ENCODE measurements around the gene NCOA4. TPM values are rescaled to one million over a fixed set of nuclear protein-coding genes. Genes with fewer than 3 reads are reported as not detected.

NCOA4 gene
- total RNA-seq, 1 experiment from 2014 or later, result 68.0 TPM

DNA sequence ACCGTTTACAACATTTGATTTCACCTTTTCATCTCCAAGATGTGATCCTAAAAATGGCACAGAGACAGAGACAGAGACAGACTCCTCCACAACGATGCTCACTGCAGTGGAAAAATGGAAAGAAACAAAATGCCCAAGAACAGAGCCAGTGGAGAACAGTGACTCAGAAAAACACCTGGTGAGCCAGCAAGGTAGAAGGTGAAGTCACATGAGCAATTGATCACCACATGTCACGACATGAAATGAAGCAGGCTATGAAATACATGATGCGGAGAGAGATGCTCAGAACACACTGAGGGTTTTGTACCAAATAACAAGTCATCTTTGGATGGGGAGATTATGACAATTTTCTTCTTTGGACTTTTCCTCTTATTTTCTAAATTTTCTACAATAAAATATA is 12.1 kb upstream of the NCOA4 start (continued):
- TF ChIP-seq ZBTB33 (IDR thresholded peaks at IDR 0.05; ENCODE audit: extremely low read depth, insufficient replicate concordance, low read length), result no peak
- TF ChIP-seq ZNF274 (IDR thresholded peaks at IDR 0.05; ENCODE audit: low read depth, low read length), result no peak
- TF ChIP-seq EGR1 (IDR thresholded peaks at IDR 0.05; ENCODE audit: low read depth), result no peak
- TF ChIP-seq EZH2phosphoT487 (IDR thresholded peaks at IDR 0.05; ENCODE audit: borderline replicate concordance), result no peak
- TF ChIP-seq, protein P1, sequence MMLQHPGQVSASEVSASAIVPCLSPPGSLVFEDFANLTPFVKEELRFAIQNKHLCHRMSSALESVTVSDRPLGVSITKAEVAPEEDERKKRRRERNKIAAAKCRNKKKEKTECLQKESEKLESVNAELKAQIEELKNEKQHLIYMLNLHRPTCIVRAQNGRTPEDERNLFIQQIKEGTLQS (IDR thresholded peaks at IDR 0.05), result no peak
- no peak for TF ChIP-seq SRF (IDR thresholded peaks at IDR 0.05; ENCODE audit: low read depth)
- TF ChIP-seq FOSL1 (IDR thresholded peaks at IDR 0.05; ENCODE audit: low read depth), result no peak
- TF ChIP-seq POLR2A (IDR thresholded peaks at IDR 0.05; ENCODE audit: borderline replicate concordance, extremely low read depth, insufficient read depth, insufficient read length), result no peak
- no peak for TF ChIP-seq YY1 (IDR thresholded peaks at IDR 0.05; ENCODE audit: extremely low read depth, insufficient replicate concordance, low read depth, low read length)
- no peak for TF ChIP-seq SP1 (IDR thresholded peaks at IDR 0.05; ENCODE audit: low read depth)
- no peak for TF ChIP-seq POLR2AphosphoS5 (IDR thresholded peaks at IDR 0.05; ENCODE audit: low read depth, low read length)

DNA sequence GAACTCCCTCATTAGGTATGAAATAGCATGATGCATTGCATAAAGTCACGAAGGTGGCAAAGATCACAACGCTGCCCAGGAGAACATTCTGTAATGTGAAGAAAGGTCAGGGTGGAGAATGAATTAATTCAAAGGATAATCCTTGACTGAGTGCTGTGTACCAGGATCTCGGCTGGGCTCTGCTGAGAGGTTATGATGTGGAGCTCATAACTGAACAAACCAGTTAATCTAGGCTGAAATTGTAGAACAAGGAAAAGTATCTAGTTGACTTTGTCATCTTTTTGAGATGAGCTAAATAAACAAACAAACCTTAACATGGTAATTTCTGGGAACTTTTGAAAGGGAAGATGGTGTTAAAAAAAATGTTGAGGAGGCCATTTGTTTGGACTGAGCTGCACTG is 9.6 kb upstream of the NCOA4 start:
- ATAC-seq (no peak), DNase-seq (ENCODE audit: low read depth, low spot score) (no peak)
- no peak overlapping the region for H3K9ac ChIP-seq (ENCODE audit: low read length)
- H3K36me3 ChIP-seq (ENCODE audit: control insufficient read depth in 1 of 2, insufficient read depth in 2 of 2, low read length in 2 of 2), result no peaks in the 10 kb centered on the region
- no peak overlapping the region for H3K4me2 ChIP-seq (ENCODE audit: low read length)
- H3K9me2 ChIP-seq (ENCODE audit: insufficient read depth), result no peaks in the 10 kb centered on the region
- no peak overlapping the region for H2AFZ ChIP-seq (ENCODE audit: low read depth, low read length, poor library complexity, severe bottlenecking)
- H3K27ac ChIP-seq (ENCODE audit: low read depth, low read length), result no peak overlapping the region
- no peaks in the 10 kb centered on the region for H3K79me2 ChIP-seq (ENCODE audit: insufficient read depth, low read length)
- peaks cover 0 to 4% of the 10 kb centered on the region in 2 experiments; a peak in 2 of 4 replicates for H3K4me1 ChIP-seq (ENCODE audit: control insufficient read depth in 1 of 2, insufficient read depth in 2 of 2, low read length in 2 of 2)
- H3K4me3 ChIP-seq (replicated peaks in 1 of 2; ENCODE audit: low read depth in 1 of 2, low read length in 2 of 2), result no peak overlapping the region
- intact Hi-C loops (cut with micrococcal nuclease), result no loop called here
- no peaks in the 10 kb centered on the region for H4K20me1 ChIP-seq (ENCODE audit: insufficient read depth)
- CTCF ChIA-PET, result no interaction called here
- BruUV-seq (replicated peaks), result no TSS peak
- RAD21 ChIA-PET (ENCODE audit: low non-redundant PET in 1 of 2, low total read pairs in 2 of 2, uncharacterized antibody in 2 of 2, unreplicated experiment in 2 of 2), result no interaction called here
- TF ChIP-seq, protein P2, sequence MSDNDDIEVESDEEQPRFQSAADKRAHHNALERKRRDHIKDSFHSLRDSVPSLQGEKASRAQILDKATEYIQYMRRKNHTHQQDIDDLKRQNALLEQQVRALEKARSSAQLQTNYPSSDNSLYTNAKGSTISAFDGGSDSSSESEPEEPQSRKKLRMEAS (IDR thresholded peaks at IDR 0.05), result no peak
- no peak for TF ChIP-seq EZH2 (IDR thresholded peaks at IDR 0.05)
- no peak for TF ChIP-seq CEBPB (IDR thresholded peaks at IDR 0.05; ENCODE audit: low read depth)
- TF ChIP-seq CBX3 (IDR thresholded peaks at IDR 0.05; ENCODE audit: low read depth), result no peak
- TF ChIP-seq, protein P1 (IDR thresholded peaks at IDR 0.05), result no peak
- TF ChIP-seq ELF1 (IDR thresholded peaks at IDR 0.05; ENCODE audit: borderline replicate concordance, low read depth), result no peak
- no peak for TF ChIP-seq JUND (IDR thresholded peaks at IDR 0.05)
- no peak for TF ChIP-seq EZH2phosphoT487 (IDR thresholded peaks at IDR 0.05; ENCODE audit: borderline replicate concordance)
- TF ChIP-seq FOSL1 (IDR thresholded peaks at IDR 0.05; ENCODE audit: low read depth), result no peak
- no peak for TF ChIP-seq SP1 (IDR thresholded peaks at IDR 0.05; ENCODE audit: low read depth)
- no peak for TF ChIP-seq ZBTB33 (IDR thresholded peaks at IDR 0.05; ENCODE audit: extremely low read depth, insufficient replicate concordance, low read length)
- no peak for TF ChIP-seq RAD21 (IDR thresholded peaks at IDR 0.05; ENCODE audit: low read depth)
- TF ChIP-seq EGR1 (IDR thresholded peaks at IDR 0.05; ENCODE audit: low read depth), result no peak
- no peak for TF ChIP-seq SIN3A (IDR thresholded peaks at IDR 0.05; ENCODE audit: low read depth)
- TF ChIP-seq ZFX (IDR thresholded peaks at IDR 0.05), result no peak
- no peak for TF ChIP-seq YY1 (IDR thresholded peaks at IDR 0.05; ENCODE audit: extremely low read depth, insufficient replicate concordance, low read depth, low read length)
- TF ChIP-seq SRF (IDR thresholded peaks at IDR 0.05; ENCODE audit: low read depth), result no peak
- POLR2A ChIA-PET, result no interaction called here
- no peaks in the 10 kb centered on the region for H3K9me3 ChIP-seq (ENCODE audit: control insufficient read depth in 1 of 2, insufficient read depth in 1 of 2, low read depth in 1 of 2, low read length in 2 of 2)
- no peaks in the 10 kb centered on the region for H3K27me3 ChIP-seq (ENCODE audit: insufficient read depth, low read length)

Measured in HCT116 (cell line).